ENCODE data around the gene KLK14.

Gene KLK14

DNA sequence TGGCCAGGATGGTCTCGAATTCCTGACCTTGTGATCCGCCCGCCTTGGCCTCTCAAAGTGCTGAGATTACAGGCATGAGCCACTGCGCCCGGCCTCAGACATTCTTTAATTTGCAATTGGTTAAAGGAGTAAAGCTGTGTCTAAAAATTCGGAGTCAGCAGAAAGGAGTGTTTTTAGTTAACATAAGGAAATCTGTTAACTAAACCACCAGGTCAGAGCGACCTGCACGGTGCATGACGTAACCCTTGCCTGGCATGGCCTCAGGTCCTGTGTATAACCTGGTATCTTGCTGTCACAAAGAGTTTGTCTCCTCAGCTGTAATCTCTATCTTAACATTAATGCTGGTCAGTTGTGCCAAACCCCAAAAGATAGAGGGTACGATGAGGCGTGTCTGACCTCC, 38.4 kb downstream of the KLK14 start:
- H3K27me3 ChIP-seq (ENCODE audit: insufficient read depth, low read length, poor library complexity, severe bottlenecking) = no peaks in the 10 kb centered on the region
- H2AFZ ChIP-seq (ENCODE audit: low read length) = no peak overlapping the region
- no peaks in the 10 kb centered on the region for H3K9me2 ChIP-seq (replicated peaks; ENCODE audit: low read depth, low read length)
- H3K9me3 ChIP-seq (ENCODE audit: insufficient read depth, low read depth, low read length) = no peaks in the 10 kb centered on the region; the same call in 1 of the 2 replicates
- no peak overlapping the region for H3K9ac ChIP-seq (ENCODE audit: low read depth, low read length, poor library complexity, severe bottlenecking)
- no peak for TF ChIP-seq EZH2phosphoT487 (IDR thresholded peaks at IDR 0.05; ENCODE audit: borderline replicate concordance)
- TF ChIP-seq, protein P1, sequence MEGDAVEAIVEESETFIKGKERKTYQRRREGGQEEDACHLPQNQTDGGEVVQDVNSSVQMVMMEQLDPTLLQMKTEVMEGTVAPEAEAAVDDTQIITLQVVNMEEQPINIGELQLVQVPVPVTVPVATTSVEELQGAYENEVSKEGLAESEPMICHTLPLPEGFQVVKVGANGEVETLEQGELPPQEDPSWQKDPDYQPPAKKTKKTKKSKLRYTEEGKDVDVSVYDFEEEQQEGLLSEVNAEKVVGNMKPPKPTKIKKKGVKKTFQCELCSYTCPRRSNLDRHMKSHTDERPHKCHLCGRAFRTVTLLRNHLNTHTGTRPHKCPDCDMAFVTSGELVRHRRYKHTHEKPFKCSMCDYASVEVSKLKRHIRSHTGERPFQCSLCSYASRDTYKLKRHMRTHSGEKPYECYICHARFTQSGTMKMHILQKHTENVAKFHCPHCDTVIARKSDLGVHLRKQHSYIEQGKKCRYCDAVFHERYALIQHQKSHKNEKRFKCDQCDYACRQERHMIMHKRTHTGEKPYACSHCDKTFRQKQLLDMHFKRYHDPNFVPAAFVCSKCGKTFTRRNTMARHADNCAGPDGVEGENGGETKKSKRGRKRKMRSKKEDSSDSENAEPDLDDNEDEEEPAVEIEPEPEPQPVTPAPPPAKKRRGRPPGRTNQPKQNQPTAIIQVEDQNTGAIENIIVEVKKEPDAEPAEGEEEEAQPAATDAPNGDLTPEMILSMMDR (conservative IDR thresholded peaks at IDR 0.05; ENCODE audit: low read length) = no peak
- no peak overlapping the region for H3K4me2 ChIP-seq (ENCODE audit: low read depth, low read length, poor library complexity, severe bottlenecking)
- H3K4me3 ChIP-seq (ENCODE audit: low read length, poor library complexity, severe bottlenecking) = no peak overlapping the region
- no peaks in the 10 kb centered on the region for H3K36me3 ChIP-seq (ENCODE audit: insufficient read depth, low read length)
- H3K79me2 ChIP-seq (ENCODE audit: insufficient read depth, low read length) = no peaks in the 10 kb centered on the region
- H3K4me1 ChIP-seq (ENCODE audit: insufficient read depth, low read length, poor library complexity, severe bottlenecking) = no peaks in the 10 kb centered on the region
- no peaks in the 10 kb centered on the region for H3F3A ChIP-seq (ENCODE audit: low read depth)
- no peaks in the 10 kb centered on the region for H4K20me1 ChIP-seq (ENCODE audit: insufficient read depth, low read length, poor library complexity, severe bottlenecking)

DNA sequence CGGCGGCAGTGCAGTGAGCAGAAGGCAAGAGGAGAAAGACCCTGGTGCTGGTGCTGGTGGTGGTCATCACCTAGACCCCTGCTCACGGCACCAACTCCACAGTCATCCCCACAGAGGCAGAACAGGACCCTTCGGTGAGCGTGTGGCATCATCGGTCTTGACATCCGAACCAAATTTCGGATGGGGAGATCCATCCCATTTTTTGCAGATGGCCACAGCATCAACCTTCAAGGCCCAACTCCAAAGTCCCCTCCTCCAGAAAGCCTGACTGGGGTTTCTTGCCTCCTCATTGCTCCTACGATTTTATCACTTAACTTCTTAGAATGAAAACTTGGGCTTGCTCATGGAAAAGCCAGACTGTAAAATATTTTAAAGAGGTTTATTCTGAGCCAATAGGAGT, 39.2 kb downstream of the KLK14 start:
- Histone ChIP-seq H3K4me3 (ENCODE audit: low read length, poor library complexity, severe bottlenecking) (no peak overlapping the region), H3K36me3 (ENCODE audit: insufficient read depth, low read length) (no peaks in the 10 kb centered on the region), H2AFZ (ENCODE audit: low read length) (no peak overlapping the region), H3K4me1 (ENCODE audit: insufficient read depth, low read length, poor library complexity, severe bottlenecking) (no peaks in the 10 kb centered on the region), H3K79me2 (ENCODE audit: insufficient read depth, low read length) (no peaks in the 10 kb centered on the region), H3K4me2 (ENCODE audit: low read depth, low read length, poor library complexity, severe bottlenecking) (no peak overlapping the region), H3K9me2 (replicated peaks; ENCODE audit: low read depth, low read length) (no peaks in the 10 kb centered on the region), H3K9ac (ENCODE audit: low read depth, low read length, poor library complexity, severe bottlenecking) (no peak overlapping the region), H4K20me1 (ENCODE audit: insufficient read depth, low read length, poor library complexity, severe bottlenecking) (no peaks in the 10 kb centered on the region), H3K9me3 (ENCODE audit: insufficient read depth, low read depth, low read length) (no peaks in the 10 kb centered on the region; the same call in 1 of the 2 replicates), H3F3A (ENCODE audit: low read depth) (no peaks in the 10 kb centered on the region), H3K27me3 (ENCODE audit: insufficient read depth, low read length, poor library complexity, severe bottlenecking) (no peaks in the 10 kb centered on the region)
- TF ChIP-seq, protein P1 (conservative IDR thresholded peaks at IDR 0.05; ENCODE audit: low read length) = no peak
- no peak for TF ChIP-seq EZH2phosphoT487 (IDR thresholded peaks at IDR 0.05; ENCODE audit: borderline replicate concordance)

DNA sequence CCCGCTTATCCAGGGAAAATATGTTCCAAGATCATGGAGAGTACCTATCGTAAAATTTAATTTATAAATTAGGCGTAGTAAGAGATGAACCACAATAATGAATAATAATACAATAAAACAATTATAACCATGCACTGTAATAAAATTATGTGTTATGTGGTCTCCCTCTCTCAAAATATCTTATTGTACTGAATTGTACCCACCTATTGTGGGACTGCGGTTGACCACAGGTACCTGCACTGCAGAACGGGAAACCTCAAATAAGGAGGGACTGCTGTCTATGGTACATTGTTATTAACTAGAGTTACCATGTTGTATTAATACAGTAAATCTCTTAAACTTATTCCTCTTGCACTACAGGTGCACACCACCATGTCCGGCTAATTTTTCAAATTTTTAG, 42.5 kb downstream of the KLK14 start:
- Histone ChIP-seq H2AFZ (ENCODE audit: low read length) (no peak overlapping the region), H3K4me1 (ENCODE audit: insufficient read depth, low read length, poor library complexity, severe bottlenecking) (no peaks in the 10 kb centered on the region), H3K27me3 (ENCODE audit: insufficient read depth, low read length, poor library complexity, severe bottlenecking) (no peaks in the 10 kb centered on the region), H3F3A (ENCODE audit: low read depth) (no peaks in the 10 kb centered on the region), H3K4me3 (ENCODE audit: low read length, poor library complexity, severe bottlenecking) (no peak overlapping the region), H3K4me2 (ENCODE audit: low read depth, low read length, poor library complexity, severe bottlenecking) (no peak overlapping the region), H3K9ac (ENCODE audit: low read depth, low read length, poor library complexity, severe bottlenecking) (no peak overlapping the region), H3K79me2 (ENCODE audit: insufficient read depth, low read length) (no peaks in the 10 kb centered on the region), H3K9me3 (ENCODE audit: insufficient read depth, low read depth, low read length) (no peaks in the 10 kb centered on the region; the same call in 1 of the 2 replicates), H4K20me1 (ENCODE audit: insufficient read depth, low read length, poor library complexity, severe bottlenecking) (no peaks in the 10 kb centered on the region), H3K9me2 (replicated peaks; ENCODE audit: low read depth, low read length) (no peaks in the 10 kb centered on the region), H3K36me3 (ENCODE audit: insufficient read depth, low read length) (no peaks in the 10 kb centered on the region)
- TF ChIP-seq EZH2phosphoT487 (IDR thresholded peaks at IDR 0.05; ENCODE audit: borderline replicate concordance) = no peak
- TF ChIP-seq, protein P1 (conservative IDR thresholded peaks at IDR 0.05; ENCODE audit: low read length) = no peak

All from Loucy (cell line).